H7 (cell line): Measurements from ENCODE around the gene NTN1. TPM values are rescaled to one million over a fixed set of nuclear protein-coding genes. Genes with fewer than 3 reads are reported as not detected.
A peak's percentile ranks its signal among the peaks of the same experiment; 100 is the strongest.

ENCODE experiments used
- DNase-seq: peaks from one replicate; pipeline ENCODE4 v3.0.0; 2012
- H3K27me3 ChIP-seq: 2 replicates; pipeline ENCODE4 v1.6.0; 2011; ENCODE audit warnings: mild to moderate bottlenecking, low read length; ENCODE audit not compliant: control insufficient read depth, insufficient read depth
- H3K36me3 ChIP-seq: replicated peaks from 2 replicates; pipeline ENCODE4 v1.5.1; 2011; ENCODE audit warnings: low read length; ENCODE audit not compliant: control insufficient read depth, insufficient read depth
- H3K4me3 ChIP-seq: 2 replicates; pipeline ENCODE4 v1.5.1; 2011; ENCODE audit warnings: low read depth, mild to moderate bottlenecking, control low read depth, low read length, moderate library complexity; ENCODE audit not compliant: insufficient read depth
- total RNA-seq: library from RNA; depleted of rRNA; stranded (reverse); fragments of >200 nt; shearing (Covaris generic); gene quantifications from 2 replicates; pipeline ENCODE4 v1.2.3, GENCODE V29; 2014

The NTN1 gene
- total RNA-seq, 1 experiment from 2014 or later: 19.1 TPM

- no peak for DNase-seq
- H3K4me3 ChIP-seq: no peak overlapping the region
- H3K36me3 ChIP-seq: no peaks in the 10 kb centered on the region
- H3K27me3 ChIP-seq: no peaks in the 10 kb centered on the region
Observed at GRCh38 chr17:9174779-9175574, 153.7 kb downstream of the NTN1 start.

- Histone ChIP-seq H3K4me3 (no peak overlapping the region), H3K36me3 (no peaks in the 10 kb centered on the region), H3K27me3 (no peaks in the 10 kb centered on the region)
- DNase-seq: no peak
Observed at GRCh38 chr17:9175700-9176467, 154.6 kb downstream of the NTN1 start.

- no peaks in the 10 kb centered on the region for H3K27me3 ChIP-seq
- no peaks in the 10 kb centered on the region for H3K36me3 ChIP-seq
- DNase-seq: no peak
- H3K4me3 ChIP-seq: no peak overlapping the region
Observed at GRCh38 chr17:9177212-9177611, 155.9 kb downstream of the NTN1 start.

- H3K4me3 ChIP-seq: no peak overlapping the region
- H3K27me3 ChIP-seq: no peaks in the 10 kb centered on the region
- no peak for DNase-seq
- no peaks in the 10 kb centered on the region for H3K36me3 ChIP-seq
Observed at GRCh38 chr17:9178319-9178718, 157.0 kb downstream of the NTN1 start.

- H3K36me3 ChIP-seq: no peaks in the 10 kb centered on the region
- peak; percentile 72 for DNase-seq
- H3K4me3 ChIP-seq: no peak overlapping the region
- H3K27me3 ChIP-seq: no peaks in the 10 kb centered on the region
Observed at GRCh38 chr17:9179602-9180001, 158.3 kb downstream of the NTN1 start.

- no peaks in the 10 kb centered on the region for H3K36me3 ChIP-seq
- DNase-seq: no peak
- no peak overlapping the region for H3K4me3 ChIP-seq
- H3K27me3 ChIP-seq: no peaks in the 10 kb centered on the region
Observed at GRCh38 chr17:9181640-9182039, 160.3 kb downstream of the NTN1 start.

- DNase-seq: no peak
- Histone ChIP-seq H3K36me3 (no peaks in the 10 kb centered on the region), H3K4me3 (no peak overlapping the region), H3K27me3 (no peaks in the 10 kb centered on the region)
Observed at GRCh38 chr17:9183306-9183705, 162.0 kb downstream of the NTN1 start.

GRCh38 chr17:9185142-9185541, 163.8 kb downstream of the NTN1 start:
- no peaks in the 10 kb centered on the region for H3K27me3 ChIP-seq
- H3K4me3 ChIP-seq: no peak overlapping the region
- H3K36me3 ChIP-seq: no peaks in the 10 kb centered on the region
- no peak for DNase-seq

- Histone ChIP-seq H3K4me3 (no peak overlapping the region), H3K27me3 (no peaks in the 10 kb centered on the region), H3K36me3 (no peaks in the 10 kb centered on the region)
- no peak for DNase-seq
Observed at GRCh38 chr17:9185688-9186284, 164.5 kb downstream of the NTN1 start.

- Histone ChIP-seq H3K36me3 (no peaks in the 10 kb centered on the region), H3K4me3 (no peak overlapping the region), H3K27me3 (no peaks in the 10 kb centered on the region)
- DNase-seq: no peak
Observed at GRCh38 chr17:9187828-9188227, 166.5 kb downstream of the NTN1 start.

GRCh38 chr17:9188367-9188766, 167.1 kb downstream of the NTN1 start:
- DNase-seq: no peak
- Histone ChIP-seq H3K4me3 (no peak overlapping the region), H3K36me3 (no peaks in the 10 kb centered on the region), H3K27me3 (no peaks in the 10 kb centered on the region)

- Histone ChIP-seq H3K4me3 (no peak overlapping the region), H3K27me3 (no peaks in the 10 kb centered on the region), H3K36me3 (no peaks in the 10 kb centered on the region)
- DNase-seq: no peak
Observed at GRCh38 chr17:9189870-9190269, 168.6 kb downstream of the NTN1 start.

GRCh38 chr17:9192010-9192409, 170.7 kb downstream of the NTN1 start:
- DNase-seq: no peak
- no peaks in the 10 kb centered on the region for H3K36me3 ChIP-seq
- H3K27me3 ChIP-seq: no peaks in the 10 kb centered on the region
- H3K4me3 ChIP-seq: no peak overlapping the region

GRCh38 chr17:9195411-9195810, 174.1 kb downstream of the NTN1 start:
- Histone ChIP-seq H3K36me3 (no peaks in the 10 kb centered on the region), H3K27me3 (no peaks in the 10 kb centered on the region), H3K4me3 (no peak overlapping the region)
- no peak for DNase-seq
